NB4 (cell line): ENCODE measurements around the gene AP3B1.

Experiments
- DNase-seq: peaks from one replicate; pipeline ENCODE4 v3.0.0; 2010; ENCODE audit warnings: low read depth
- H3K4me3 ChIP-seq: one replicate; pipeline ENCODE4 v1.5.1; 2011; ENCODE audit warnings: mild to moderate bottlenecking, low read depth, low read length, moderate library complexity
- CTCF ChIP-seq: IDR thresholded peaks from one replicate; pipeline ENCODE4 v1.5.1; 2012; ENCODE audit warnings: low read depth, low read length
- MYC ChIP-seq: IDR thresholded peaks from 2 replicates; pipeline ENCODE4 v1.6.1; 2011; ENCODE audit warnings: low read depth, low read length
- POLR2A ChIP-seq: IDR thresholded peaks from 2 replicates; pipeline ENCODE4 v1.6.1; 2011; ENCODE audit warnings: mild to moderate bottlenecking; ENCODE audit not compliant: insufficient read length; ENCODE audit errors: extremely low read depth
- TF ChIP-seq, protein P1 (sequence below): IDR thresholded peaks from 2 replicates; pipeline ENCODE4 v1.6.1; 2011; ENCODE audit warnings: low read depth, low read length

AP3B1 gene

GRCh38 chr5:78334811-78335210 lies 40.3 kb upstream of the AP3B1 start:
- DNase-seq = no peak
- TF ChIP-seq POLR2A (no peak), MYC (no peak), CTCF (no peak)
- TF ChIP-seq, protein P1, sequence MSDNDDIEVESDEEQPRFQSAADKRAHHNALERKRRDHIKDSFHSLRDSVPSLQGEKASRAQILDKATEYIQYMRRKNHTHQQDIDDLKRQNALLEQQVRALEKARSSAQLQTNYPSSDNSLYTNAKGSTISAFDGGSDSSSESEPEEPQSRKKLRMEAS = no peak
- no peak overlapping the region for H3K4me3 ChIP-seq

DNA sequence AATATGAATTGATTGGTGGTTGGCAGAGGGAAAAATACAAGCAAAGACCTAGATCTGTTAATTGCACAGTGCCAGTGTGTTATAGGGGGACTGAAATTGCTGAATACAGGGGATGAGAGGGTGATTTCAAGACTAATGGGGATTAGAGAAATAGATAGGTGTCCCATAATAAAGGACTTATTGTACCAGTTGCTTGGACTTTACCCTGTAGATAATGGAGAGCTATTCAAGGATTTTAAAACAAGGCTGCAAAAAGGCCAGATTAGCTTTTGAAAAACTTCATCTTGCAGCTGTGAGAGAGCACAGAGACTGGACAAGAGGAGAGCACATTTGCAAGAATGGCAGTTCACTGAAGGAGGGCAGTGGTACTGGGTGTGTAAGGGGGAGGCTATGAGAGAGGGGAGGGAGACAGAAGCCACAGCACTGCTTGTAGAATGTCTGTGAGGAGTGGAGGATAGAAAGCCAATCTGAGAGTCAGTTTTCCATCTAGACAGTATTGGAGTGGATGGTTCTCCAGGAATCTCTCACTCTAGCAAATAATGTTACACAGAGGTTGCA lies 37.1 kb upstream of the AP3B1 start:
- no peak for DNase-seq
- TF ChIP-seq CTCF (no peak), POLR2A (no peak), MYC (no peak)
- TF ChIP-seq, protein P1 = no peak
- no peak overlapping the region for H3K4me3 ChIP-seq

DNA sequence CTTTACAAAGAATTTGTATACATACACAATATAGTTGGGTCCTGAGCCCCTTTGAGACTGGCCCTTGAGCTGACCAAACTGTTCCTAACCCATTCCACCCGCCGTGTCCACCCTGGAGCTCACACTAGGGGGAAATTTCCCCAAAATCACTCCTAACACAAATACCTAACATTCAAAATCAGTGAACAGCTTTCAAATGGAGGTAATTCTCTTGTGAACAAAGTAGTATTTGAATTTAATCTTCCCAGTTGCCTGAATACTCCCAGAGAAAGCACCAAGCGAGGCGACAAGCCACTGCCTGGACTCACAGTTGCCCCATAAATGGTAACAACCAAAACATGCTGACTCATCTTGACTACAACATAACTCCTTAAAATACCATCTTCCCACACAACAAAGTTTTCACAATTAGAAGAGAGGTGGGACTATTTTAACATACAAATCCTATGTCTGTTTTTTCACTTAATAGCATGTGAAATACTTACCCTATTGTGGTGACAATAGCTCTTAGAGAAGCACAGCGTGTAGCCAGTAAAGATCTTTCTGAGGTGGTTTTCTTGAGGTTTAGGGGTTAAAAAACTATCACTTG lies 34.2 kb upstream of the AP3B1 start:
- DNase-seq = peak; percentile 35
- TF ChIP-seq, protein P1 = no peak
- TF ChIP-seq CTCF (no peak), MYC (no peak), POLR2A (no peak)
- no peak overlapping the region for H3K4me3 ChIP-seq

GRCh38 chr5:78327761-78328510 lies 33.4 kb upstream of the AP3B1 start:
- DNase-seq = no peak
- TF ChIP-seq CTCF (no peak), MYC (no peak), POLR2A (no peak)
- TF ChIP-seq, protein P1 = no peak
- H3K4me3 ChIP-seq = no peak overlapping the region

DNA sequence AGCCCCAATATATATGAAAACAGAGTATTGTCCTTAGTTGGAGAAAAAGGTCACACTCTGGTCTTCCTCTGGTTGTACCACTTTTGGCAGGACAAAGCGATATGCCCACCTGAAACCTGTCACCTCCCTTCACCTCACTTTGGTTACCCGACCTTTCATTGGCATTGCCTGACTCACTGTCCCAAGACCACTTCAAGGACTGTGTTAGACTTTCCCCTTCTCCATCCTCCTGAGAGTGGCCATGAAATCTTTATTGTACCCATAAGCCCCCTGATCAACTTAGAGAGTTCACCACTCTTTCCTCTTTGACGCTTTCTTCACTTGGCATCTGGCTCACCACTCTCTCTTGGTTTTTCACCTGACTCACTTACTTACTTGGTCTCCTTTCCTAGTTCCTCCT lies 32.4 kb upstream of the AP3B1 start:
- DNase-seq = no peak
- no peak overlapping the region for H3K4me3 ChIP-seq
- no peak for TF ChIP-seq MYC
- no peak for TF ChIP-seq CTCF
- TF ChIP-seq, protein P1 = no peak
- no peak for TF ChIP-seq POLR2A
